ENCODE results near the gene NCBP3.

DNA sequence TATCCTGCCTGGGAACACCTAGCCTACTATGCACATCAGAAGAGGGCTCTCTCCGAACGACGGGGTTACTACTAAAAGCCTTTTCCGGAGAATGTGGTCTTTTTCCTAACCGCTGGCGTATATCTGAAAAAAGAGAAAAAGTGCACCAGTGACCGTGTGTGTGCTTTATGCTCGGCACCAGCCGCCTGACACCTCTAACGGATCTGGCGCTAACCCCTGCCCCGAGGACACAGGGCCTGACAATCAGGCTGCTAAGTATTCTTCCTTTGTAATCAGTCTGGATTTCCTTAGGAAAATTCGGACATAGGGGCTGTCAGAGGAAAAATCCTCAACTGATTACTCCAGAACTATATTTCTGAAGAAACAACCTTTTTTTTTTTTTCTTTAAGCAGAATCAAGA, 31.7 kb downstream of the NCBP3 start:
- TF ChIP-seq, protein P1, sequence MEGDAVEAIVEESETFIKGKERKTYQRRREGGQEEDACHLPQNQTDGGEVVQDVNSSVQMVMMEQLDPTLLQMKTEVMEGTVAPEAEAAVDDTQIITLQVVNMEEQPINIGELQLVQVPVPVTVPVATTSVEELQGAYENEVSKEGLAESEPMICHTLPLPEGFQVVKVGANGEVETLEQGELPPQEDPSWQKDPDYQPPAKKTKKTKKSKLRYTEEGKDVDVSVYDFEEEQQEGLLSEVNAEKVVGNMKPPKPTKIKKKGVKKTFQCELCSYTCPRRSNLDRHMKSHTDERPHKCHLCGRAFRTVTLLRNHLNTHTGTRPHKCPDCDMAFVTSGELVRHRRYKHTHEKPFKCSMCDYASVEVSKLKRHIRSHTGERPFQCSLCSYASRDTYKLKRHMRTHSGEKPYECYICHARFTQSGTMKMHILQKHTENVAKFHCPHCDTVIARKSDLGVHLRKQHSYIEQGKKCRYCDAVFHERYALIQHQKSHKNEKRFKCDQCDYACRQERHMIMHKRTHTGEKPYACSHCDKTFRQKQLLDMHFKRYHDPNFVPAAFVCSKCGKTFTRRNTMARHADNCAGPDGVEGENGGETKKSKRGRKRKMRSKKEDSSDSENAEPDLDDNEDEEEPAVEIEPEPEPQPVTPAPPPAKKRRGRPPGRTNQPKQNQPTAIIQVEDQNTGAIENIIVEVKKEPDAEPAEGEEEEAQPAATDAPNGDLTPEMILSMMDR (IDR thresholded peaks at IDR 0.05) = no peak
- no peak for TF ChIP-seq POLR2A (IDR thresholded peaks at IDR 0.05)

All from prostate gland (tissue), 2 donors.